ENCODE results near the gene JAZF1.

JAZF1 gene

GRCh38 chr7:28008171-28008570 is 172.4 kb downstream of the JAZF1 start:
- no peak overlapping the region for H3K4me3 ChIP-seq (ENCODE audit: low read depth, low read length)
- no peak for TF ChIP-seq CTCF (IDR thresholded peaks at IDR 0.05; ENCODE audit: control insufficient read depth, extremely low read depth, insufficient read depth)
- DNase-seq (ENCODE audit: low read depth): no peak

- DNase-seq (ENCODE audit: low read depth): no peak
- TF ChIP-seq CTCF (IDR thresholded peaks at IDR 0.05; ENCODE audit: control insufficient read depth, extremely low read depth, insufficient read depth): no peak
- H3K4me3 ChIP-seq (ENCODE audit: low read depth, low read length): no peak overlapping the region
Measured at GRCh38 chr7:28006491-28006890, 174.1 kb downstream of the JAZF1 start.

GRCh38 chr7:28005847-28006231 is 174.8 kb downstream of the JAZF1 start:
- no peak for TF ChIP-seq CTCF (IDR thresholded peaks at IDR 0.05; ENCODE audit: control insufficient read depth, extremely low read depth, insufficient read depth)
- H3K4me3 ChIP-seq (ENCODE audit: low read depth, low read length): no peak overlapping the region
- no peak for DNase-seq (ENCODE audit: low read depth)

GRCh38 chr7:28005075-28005846 is 175.3 kb downstream of the JAZF1 start:
- H3K4me3 ChIP-seq (ENCODE audit: low read depth, low read length): no peak overlapping the region
- DNase-seq (ENCODE audit: low read depth): no peak
- TF ChIP-seq CTCF (IDR thresholded peaks at IDR 0.05; ENCODE audit: control insufficient read depth, extremely low read depth, insufficient read depth): no peak

- no peak for DNase-seq (ENCODE audit: low read depth)
- no peak for TF ChIP-seq CTCF (IDR thresholded peaks at IDR 0.05; ENCODE audit: control insufficient read depth, extremely low read depth, insufficient read depth)
- no peak overlapping the region for H3K4me3 ChIP-seq (ENCODE audit: low read depth, low read length)
Measured at GRCh38 chr7:28003408-28003807, 177.2 kb downstream of the JAZF1 start.

- no peak overlapping the region for H3K4me3 ChIP-seq (ENCODE audit: low read depth, low read length)
- TF ChIP-seq CTCF (IDR thresholded peaks at IDR 0.05; ENCODE audit: control insufficient read depth, extremely low read depth, insufficient read depth): no peak
- no peak for DNase-seq (ENCODE audit: low read depth)
Measured at GRCh38 chr7:28002638-28003037, 178.0 kb downstream of the JAZF1 start.

GRCh38 chr7:28001896-28002295 is 178.7 kb downstream of the JAZF1 start:
- H3K4me3 ChIP-seq (ENCODE audit: low read depth, low read length): no peak overlapping the region
- no peak for TF ChIP-seq CTCF (IDR thresholded peaks at IDR 0.05; ENCODE audit: control insufficient read depth, extremely low read depth, insufficient read depth)
- DNase-seq (ENCODE audit: low read depth): no peak

Data from LNCaP clone FGC (cell line).